GM21360 (cell line): ENCODE data around the gene PPARG.
"Not testable (repeated sequence)": the region's sequence is repeated elsewhere in the genome, so short reads cannot be mapped to it uniquely, and the experiment has no call there.

Experiments
- ATAC-seq: cut with Tn5 transposase; IDR thresholded peaks from one replicate; pipeline ENCODE4 v1.9.1; 2021; ENCODE audit warnings: mild to moderate bottlenecking, moderate library complexity; ENCODE audit not compliant: unreplicated experiment

Gene PPARG

DNA sequence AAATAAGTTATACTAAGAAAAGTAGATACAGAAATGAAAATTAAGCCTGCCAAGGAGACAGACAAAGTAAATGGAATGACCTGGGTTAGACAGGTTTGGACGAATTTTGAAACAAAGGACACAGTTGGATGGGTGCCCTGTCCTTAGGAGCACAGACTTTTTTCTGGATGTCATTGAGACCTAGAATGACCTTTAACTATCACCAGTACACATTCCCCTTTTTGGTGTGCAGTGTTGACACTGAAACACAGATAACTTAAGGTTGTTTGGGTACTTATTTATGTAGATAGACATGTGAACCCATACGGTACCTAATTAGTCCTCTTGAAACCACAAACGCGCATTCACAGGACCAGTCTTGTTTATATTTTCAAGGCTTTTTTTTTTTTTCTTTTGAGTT, 86.7 kb downstream of the PPARG start:
- no peak for ATAC-seq

DNA sequence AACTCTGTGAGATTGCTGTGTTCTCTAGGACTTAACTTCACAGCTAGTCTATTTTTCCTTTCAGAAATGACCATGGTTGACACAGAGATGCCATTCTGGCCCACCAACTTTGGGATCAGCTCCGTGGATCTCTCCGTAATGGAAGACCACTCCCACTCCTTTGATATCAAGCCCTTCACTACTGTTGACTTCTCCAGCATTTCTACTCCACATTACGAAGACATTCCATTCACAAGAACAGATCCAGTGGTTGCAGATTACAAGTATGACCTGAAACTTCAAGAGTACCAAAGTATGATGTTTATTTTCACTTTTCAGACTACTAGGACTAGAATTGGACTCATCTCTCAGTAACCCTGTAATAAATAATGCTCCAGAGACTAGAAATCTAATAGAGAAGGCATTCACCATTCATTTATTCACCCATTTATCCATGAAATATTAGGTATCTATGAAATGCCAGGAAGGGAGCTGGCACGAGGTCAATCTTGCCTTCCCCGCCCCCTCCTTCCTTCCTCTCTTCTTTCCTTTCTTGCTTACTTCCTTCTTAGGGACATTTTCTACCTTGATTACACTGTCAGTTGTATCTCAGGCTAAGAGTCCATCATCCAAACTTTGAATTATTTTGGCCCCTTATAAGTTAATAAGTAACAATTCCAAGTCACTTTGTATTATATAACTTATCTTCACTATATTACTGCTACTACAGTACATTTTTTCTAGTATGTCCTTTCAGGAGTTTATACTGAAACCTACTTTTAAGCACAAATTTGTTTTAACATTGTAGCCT, 91.0 kb downstream of the PPARG start:
- ATAC-seq = no peak

DNA sequence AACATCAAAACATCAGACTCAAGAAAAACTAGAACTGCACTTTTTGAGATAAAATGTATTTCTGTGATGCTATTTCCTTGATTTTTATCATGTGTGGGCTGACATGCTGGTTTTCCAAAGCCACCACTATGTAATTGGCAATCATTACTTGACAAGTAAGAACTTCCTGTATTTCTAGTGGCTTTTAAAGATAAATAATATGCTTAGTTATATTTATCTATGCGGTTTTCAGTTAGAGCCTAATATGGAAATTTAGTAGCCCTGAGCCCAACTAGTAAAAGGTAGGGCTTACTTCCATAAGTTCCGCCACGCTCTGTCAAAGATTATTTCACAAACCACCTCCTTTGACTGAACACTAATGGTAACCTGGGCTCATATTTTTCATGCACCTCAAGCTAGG, 91.6 kb downstream of the PPARG start:
- ATAC-seq = no peak

DNA sequence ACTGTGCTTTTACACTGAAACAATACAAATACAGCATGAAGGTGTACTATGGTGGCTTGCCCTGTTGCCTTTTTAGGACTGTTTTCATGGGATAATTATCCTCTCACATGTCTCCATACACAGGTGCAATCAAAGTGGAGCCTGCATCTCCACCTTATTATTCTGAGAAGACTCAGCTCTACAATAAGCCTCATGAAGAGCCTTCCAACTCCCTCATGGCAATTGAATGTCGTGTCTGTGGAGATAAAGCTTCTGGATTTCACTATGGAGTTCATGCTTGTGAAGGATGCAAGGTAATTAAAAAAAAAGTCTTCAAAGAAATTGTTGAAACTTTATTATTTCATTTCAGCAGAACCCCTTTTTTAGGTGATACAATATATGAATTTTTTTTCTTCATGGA, 92.3 kb downstream of the PPARG start:
- ATAC-seq = no peak

DNA sequence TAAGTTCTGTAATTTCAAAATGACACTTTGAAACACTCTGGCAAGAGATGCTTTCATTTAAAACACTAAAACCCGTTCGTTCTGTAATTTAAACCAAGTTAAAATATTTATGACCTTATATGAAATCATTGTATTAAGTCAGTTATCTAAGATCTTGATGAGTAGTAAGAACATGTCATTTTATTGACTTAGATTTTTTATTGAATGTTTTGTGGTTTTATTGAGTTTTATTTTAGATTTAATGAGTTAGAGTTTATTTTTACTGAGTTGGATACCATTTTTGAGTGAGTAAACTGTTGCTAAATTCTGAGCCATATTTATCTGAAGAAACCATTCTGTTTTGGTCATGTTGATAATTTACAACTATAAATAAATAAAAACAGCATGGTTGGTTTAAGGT, 94.3 kb downstream of the PPARG start:
- ATAC-seq = no peak

DNA sequence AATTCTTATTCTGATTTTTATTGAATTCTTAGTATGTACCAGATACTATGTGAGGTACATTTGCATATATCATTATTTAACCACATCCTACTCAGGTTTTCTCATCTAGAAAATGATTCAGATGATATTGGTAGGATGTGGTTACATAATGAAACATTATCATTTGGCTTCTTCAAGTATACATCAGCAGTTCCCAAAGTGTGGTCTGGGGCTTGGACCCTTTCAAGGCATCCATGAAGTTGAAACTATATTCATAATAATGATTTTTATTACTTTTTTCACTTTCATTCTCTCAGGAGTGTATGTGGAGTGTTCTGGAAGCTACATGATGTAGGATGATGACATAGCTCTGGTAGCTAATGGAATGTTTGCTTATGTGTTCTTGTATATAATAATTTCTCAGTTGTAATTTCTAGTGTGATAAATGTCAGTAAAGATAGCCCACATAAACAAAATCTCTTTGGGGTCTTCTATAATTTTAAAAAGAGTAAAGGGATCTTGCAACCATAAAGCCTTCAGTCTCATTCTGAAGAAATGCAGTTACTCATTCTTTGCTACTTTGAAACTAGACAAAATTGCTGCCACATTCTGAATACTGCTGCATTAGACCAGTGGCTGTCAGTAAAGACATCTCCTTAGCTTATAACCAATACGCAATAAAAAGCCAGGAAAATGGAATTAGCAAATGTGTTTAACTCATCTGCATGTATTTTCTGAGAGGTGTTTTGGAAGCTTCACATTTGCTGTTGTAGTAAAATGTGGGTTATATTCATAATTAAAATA, 95.8 kb downstream of the PPARG start:
- no peak for ATAC-seq

DNA sequence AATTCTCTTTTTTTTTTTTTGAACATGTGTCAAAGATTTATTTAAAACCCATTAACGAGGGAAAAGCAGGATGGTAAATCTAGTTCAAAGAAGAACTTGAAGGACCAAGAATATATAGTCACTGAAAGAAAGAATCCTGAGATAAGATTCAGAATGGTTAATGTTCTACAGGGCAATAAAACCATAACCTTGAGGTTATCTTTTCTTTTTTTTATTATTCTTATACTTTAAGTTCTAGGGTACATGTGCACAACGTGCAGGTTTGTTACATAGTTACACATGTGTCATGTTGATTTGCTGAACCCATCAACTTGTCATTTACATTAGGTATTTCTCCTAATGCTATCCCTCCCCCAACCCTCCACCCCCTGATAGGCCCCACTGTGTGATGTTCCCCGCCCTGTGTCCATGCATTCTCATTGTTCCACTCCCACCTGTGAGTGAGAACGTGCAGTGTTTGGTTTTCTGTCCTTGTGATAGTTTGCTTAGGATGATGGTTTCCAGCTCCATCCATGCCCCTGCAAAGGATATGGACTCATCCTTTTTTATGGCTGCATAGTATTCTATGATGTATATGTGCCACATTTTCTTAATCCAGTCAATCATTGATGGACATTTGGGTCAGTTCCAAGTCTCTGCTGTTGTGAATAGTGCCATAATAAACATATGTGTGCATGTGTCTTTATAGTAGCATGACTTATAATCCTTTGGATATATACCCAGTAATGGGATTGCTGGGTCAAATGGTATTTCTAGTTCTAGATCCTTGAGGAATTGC, 97.8 kb downstream of the PPARG start:
- not testable (repeated sequence) for ATAC-seq

DNA sequence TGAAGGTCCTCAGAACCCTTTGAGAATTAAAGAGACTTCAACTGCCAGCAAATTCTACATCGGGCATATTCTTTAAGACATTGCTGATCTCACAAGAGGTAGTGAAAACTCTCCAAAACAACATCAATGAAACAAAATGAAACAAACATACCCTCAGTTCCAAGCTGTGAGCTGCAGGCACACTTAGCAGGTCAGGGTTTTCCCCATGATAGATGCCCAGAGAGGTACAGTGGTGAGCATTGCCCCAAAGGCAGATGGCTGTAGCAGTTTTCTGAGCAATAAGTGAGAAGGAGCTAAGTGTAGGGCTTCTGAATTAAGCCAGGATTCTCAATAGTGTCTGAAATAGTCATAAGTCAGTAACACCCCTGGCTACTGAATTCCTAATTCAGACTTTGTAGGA, 99.3 kb downstream of the PPARG start:
- ATAC-seq = no peak

DNA sequence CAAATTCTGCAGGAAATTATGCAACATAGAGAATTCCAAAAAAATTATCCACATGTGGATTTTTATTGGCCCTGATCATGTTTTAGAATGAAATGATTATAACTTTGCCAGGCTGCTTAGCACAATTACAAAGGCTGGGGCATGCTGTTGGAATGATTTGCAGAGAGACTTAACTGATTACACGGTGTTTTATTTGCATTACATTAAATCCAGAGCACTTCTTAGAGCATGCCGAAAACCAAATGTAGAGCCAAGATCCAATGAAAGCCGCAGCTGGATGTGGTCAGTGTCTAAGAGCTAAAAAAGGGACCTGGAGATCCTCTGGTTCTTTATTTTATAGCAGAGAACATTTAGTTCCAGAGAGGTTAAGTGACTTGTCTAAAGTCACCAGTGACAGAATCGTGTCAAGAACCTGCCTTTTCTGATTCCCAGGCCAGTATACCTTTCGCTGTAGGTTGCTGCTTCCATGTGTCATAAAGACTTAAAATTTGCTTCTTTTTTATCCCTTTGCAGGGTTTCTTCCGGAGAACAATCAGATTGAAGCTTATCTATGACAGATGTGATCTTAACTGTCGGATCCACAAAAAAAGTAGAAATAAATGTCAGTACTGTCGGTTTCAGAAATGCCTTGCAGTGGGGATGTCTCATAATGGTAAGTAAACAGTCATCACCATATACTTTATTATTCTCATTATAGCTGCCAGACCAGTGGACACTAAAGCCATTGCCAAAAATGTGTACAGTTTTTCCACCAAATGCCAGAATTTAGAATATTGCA, 103.4 kb downstream of the PPARG start:
- no peak for ATAC-seq

DNA sequence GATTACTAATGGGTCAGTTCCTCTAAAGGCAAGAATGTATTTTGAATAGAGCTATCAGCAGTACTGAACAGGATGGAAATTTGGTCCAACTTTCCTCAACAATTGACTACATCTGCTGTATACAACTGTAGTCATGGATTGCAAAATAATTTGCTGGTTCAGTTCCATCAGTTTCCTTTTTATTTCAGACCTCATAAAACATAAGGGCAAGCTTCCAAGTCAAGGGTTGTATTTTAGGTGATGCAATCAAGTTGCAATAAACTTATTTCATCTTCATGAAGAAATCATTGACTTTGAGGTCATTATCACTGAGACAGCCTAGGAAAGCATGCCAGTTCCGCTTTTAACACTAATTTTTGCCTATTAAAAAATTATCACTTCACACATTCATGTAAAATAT, 105.0 kb downstream of the PPARG start:
- ATAC-seq = no peak

DNA sequence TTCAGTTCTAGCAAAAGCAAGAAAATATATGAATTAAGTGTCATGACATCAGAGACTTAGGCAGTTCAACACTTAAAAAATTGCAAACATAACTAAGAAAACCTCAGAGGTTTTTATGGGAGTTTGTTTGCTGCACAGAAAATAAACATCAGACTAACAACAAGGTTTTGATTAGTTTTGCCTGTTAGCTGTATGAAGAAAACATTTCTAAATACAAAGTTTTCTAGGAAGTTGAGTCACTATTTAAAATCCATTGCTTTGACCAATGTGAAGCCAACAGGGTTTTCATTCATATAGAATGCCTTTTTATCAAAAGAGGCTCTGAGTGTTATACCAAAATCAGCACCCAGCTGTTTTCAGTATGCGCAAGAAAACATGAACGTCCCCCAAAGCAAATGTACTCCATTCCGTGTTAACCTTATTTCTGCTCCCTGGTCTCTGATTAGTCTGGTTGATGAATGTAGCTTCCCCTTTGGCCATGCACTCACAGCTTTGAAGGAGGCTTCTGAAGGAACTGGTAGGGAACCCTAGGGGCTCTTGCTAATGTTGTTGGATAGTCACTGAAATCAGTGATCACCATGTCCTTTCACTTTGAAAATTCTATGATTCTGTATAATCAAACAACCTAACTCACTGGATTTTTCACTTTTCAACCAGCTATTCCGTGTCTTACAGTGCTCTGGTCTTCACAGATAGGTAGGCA, 105.8 kb downstream of the PPARG start:
- no peak for ATAC-seq

DNA sequence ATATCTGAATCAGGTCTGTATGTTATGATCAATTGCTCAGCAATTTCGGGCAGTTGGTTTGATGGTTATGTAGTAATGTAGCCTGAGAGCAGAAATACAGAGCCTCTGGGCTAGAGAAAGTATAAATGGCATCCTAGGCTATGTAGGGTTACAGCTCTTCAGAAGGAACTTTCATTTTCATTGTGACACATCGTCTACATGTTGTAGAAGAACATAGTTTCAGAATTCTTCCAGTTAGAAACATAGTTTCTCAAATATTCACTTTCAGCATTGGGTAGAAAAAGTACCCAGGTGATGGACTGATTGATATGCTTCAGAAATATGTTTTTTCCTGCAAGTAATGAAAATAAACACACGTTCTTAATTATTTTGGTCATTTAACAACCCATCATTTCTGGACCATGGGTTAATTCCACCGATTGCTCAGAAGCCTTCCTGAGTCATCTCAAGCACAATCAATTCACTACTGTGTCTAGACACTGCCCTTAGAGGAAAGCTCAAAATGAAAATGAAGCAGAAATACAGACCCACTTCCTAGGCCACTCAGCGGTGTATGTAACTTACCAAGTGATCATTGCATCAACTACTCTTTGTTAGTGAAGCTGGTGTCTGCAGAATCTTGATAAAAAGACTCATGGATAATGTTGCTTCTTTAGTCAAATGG, 106.6 kb downstream of the PPARG start:
- peak; percentile 98 for ATAC-seq

DNA sequence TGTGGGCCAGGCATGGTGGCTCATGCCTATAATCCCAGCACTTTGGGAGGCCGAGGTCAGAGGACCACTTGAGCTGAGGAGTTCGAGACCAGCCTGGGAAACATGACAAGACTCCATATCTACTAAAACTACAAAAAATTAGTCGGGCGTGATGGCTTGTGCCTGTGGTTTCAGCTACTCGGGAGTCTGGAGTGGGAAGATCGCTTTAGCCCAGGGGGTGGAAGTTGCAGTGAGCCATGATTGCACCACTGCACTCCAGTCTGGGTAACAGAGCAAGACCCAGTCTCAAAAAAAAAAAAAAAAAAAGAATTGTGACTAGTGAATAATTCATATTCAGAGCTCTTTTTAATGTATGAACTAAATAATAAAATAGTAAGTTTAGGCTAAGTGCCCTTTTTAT, 107.6 kb downstream of the PPARG start:
- ATAC-seq = no peak

DNA sequence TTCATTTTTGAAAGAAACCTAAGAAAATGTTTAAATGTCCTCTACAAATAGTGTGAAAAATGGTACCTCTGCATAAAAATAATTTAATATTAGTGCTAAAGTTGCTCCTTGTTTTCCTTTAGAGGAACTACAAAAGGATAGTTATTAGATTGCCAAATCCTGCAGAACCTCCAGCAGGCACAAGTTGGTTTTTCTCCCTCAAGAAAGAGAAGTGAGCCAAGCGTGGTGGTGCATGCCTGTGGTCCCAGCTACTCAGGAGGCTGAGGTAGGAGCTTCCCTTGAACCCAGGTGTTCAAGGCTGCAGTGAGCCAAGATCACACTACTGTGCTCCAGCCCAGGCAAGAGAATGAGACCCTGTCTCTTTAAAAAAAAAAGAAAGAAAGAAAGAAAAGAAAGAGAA, 110.4 kb downstream of the PPARG start:
- ATAC-seq = no peak

DNA sequence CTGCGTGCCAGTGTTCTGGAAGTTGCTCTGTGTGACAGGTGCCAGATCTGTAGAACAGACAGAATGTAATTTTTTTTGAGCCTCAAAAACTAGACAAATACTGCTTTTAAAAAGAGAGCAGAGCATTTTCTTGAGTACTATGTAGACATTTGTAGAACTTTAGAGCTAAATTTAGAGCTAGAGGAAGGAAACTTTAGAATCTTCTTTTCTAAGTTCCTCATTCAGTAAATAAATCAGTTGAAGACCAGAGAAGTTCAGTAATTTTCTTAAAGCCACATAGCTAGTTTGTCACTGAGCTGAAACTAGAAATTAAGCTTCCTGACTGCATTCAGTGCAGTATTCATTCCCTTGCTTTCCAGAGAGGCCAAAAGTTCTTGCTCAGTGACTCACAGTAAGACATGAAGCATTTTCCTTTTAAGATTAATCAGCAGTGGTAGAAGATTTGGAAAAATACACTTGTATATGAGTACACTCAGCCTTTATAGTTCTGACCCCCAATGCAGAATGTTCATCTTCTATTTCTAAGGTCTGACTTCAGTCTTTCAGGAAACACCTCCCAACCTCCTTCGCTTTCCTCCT, 111.8 kb downstream of the PPARG start:
- no peak for ATAC-seq

DNA sequence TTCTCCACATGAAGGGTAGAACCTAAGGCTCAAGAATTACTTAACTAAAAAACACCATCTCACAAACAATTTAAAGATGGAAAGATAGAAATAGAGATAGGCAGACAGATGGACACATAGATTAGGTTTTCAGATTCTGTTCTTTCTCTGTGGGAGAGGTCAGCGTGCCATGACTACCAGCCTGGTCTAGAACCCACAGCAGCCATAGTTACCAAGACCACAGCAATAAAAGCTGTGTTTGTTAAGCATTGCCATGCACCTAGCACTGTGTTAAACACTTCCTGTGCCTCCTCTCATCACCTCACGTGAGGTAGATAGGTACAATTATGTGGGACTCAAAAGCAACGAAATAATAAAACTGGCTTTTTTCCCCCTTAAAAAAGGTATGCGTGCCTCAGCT, 112.3 kb downstream of the PPARG start:
- no peak for ATAC-seq

DNA sequence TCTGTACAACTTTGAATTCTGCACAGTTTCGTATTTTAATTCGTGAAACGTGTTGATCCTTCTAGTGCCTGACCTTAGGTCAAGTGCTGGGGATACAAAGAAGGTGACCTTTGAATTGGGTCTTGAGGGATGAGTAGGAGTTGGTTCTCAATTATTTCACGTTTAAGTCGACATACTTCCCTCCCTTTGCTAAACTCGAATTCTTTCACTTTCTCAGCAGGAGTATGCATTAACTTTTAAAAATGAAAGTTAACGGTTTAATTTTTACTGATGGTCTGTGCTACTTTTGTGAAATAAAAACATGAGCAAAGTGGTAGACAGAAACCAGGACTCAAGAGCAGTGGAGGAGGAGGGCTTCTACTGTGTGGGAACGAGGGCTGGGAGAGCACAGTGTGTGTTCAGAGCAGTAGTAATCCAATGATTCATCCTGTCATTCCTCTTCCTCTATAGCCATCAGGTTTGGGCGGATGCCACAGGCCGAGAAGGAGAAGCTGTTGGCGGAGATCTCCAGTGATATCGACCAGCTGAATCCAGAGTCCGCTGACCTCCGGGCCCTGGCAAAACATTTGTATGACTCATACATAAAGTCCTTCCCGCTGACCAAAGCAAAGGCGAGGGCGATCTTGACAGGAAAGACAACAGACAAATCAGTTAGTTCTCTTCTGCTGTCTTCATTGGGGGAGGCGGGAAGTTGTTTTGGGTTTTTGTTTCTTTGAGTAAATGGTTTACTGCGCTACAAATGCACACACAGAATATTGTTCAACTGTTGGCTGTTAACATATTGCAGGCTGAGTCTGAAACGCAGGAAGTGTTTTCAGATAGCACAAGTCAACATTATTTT, 116.8 kb downstream of the PPARG start:
- no peak for ATAC-seq

DNA sequence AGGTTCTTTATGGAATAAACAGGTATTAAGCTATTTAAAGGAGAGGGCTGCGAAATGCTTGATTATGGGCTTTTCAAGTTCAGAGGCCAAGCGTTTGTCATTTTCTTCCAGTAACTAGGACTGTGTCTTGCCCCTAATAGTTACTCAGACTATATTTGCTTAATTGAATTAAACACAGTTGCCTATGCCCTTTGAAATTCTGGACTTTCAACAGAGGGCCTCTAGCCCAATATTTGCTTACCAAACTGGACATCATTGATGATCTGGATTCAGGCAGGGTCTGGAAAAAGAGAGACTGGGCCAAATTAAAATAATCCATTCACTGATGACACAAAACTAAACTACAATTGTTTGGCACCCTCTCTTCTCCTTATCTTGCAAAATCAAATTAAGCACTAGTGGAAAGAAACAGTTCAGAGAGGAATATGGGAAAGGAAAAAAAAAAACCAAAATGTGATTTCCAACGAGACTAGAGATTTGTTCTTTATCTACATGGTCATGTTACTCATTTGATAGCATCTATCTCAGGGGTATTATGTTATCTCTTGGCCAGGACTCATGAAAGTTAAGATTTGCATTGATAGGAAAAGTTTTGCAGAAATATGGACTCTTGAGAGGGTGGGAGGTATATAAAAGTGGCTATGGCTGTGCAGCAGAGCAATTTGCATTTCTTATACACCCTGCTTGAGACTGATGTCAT, 120.3 kb downstream of the PPARG start:
- no peak for ATAC-seq
